GM23248 (cell line): Measurements from ENCODE around the gene C1QC. TPM values are rescaled to one million over a fixed set of nuclear protein-coding genes. Genes with fewer than 3 reads are reported as not detected.
A peak's percentile ranks its signal among the peaks of the same experiment; 100 is the strongest.

ENCODE experiments used
- DNase-seq: peaks from one replicate; pipeline ENCODE4 v3.0.0-alpha.2; 2015
- H2AFZ ChIP-seq: fragments of 200-600 bp; sonication (generic); 2 replicates; pipeline ENCODE4 v1.6.1; 2016; ENCODE audit warnings: antibody characterized with exemption
- H3F3A ChIP-seq: fragments of 200-600 bp; sonication (generic); 2 replicates; pipeline ENCODE4 v1.6.1; 2016; ENCODE audit warnings: mild to moderate bottlenecking, antibody characterized with exemption, mixed run types; ENCODE audit not compliant: insufficient read depth
- H3K27ac ChIP-seq: fragments of 200-600 bp; sonication (generic); 2 replicates; pipeline ENCODE4 v1.5.1; 2016; ENCODE audit warnings: mild to moderate bottlenecking
- H3K27me3 ChIP-seq: fragments of 200-600 bp; sonication (generic); replicated peaks from 2 replicates; pipeline ENCODE4 v1.6.1; 2016; ENCODE audit warnings: mild to moderate bottlenecking; ENCODE audit not compliant: insufficient read depth
- H3K36me3 ChIP-seq: fragments of 200-600 bp; sonication (generic); 2 replicates; pipeline ENCODE4 v1.6.1; 2016; ENCODE audit warnings: low read depth, mild to moderate bottlenecking
- H3K4me1 ChIP-seq: fragments of 200-600 bp; sonication (generic); 2 replicates; pipeline ENCODE4 v1.6.1; 2016; ENCODE audit warnings: mild to moderate bottlenecking; ENCODE audit not compliant: insufficient read depth
- H3K4me2 ChIP-seq: fragments of 200-600 bp; sonication (generic); one replicate; pipeline ENCODE4 v1.6.1; 2016; ENCODE audit warnings: mild to moderate bottlenecking; ENCODE audit not compliant: unreplicated experiment
- H3K4me3 ChIP-seq: fragments of 200-600 bp; sonication (generic); 2 replicates; pipeline ENCODE4 v1.5.1; 2016; ENCODE audit warnings: mild to moderate bottlenecking
- H3K79me2 ChIP-seq: fragments of 200-600 bp; sonication (generic); 2 replicates; pipeline ENCODE4 v1.6.1; 2016; ENCODE audit warnings: mild to moderate bottlenecking; ENCODE audit not compliant: insufficient read depth
- H3K9ac ChIP-seq: fragments of 200-600 bp; sonication (generic); 2 replicates; pipeline ENCODE4 v1.6.1; 2016; ENCODE audit warnings: mild to moderate bottlenecking
- H3K9me2 ChIP-seq: fragments of 200-600 bp; sonication (generic); 2 replicates; pipeline ENCODE4 v1.6.1; 2016; ENCODE audit warnings: mixed run types, mild to moderate bottlenecking, moderate library complexity; ENCODE audit not compliant: insufficient read depth
- H3K9me3 ChIP-seq: fragments of 200-600 bp; sonication (generic); one replicate; pipeline ENCODE4 v1.6.1; 2017; ENCODE audit warnings: low read depth
- H4K20me1 ChIP-seq: fragments of 200-600 bp; sonication (generic); 2 replicates; pipeline ENCODE4 v1.6.0; 2016; ENCODE audit not compliant: insufficient read depth
- EZH2 ChIP-seq: fragments of 200-600 bp; sonication (generic); IDR thresholded peaks from 2 replicates; pipeline ENCODE4 v1.6.1; 2018; ENCODE audit warnings: antibody characterized with exemption, mild to moderate bottlenecking; ENCODE audit not compliant: insufficient read depth, poor library complexity, severe bottlenecking
- EZH2phosphoT487 ChIP-seq: fragments of 200-600 bp; sonication (generic); IDR thresholded peaks from 2 replicates; pipeline ENCODE4 v1.6.1; 2018; ENCODE audit warnings: antibody characterized with exemption, moderate library complexity, mild to moderate bottlenecking, low read depth; ENCODE audit not compliant: insufficient read depth
- WGBS, 2 experiments: methylation state at CpG; one replicate each; pipeline ENCODE4 v1.1.6; 2015 to 2017; ENCODE audit warnings: low lambda C conversion rate in 2 of 2, low coverage in 1 of 2; ENCODE audit errors: missing lambda C conversion rate in 2 of 2; 5-methylcytosine and 5-hydroxymethylcytosine counted together
- in situ Hi-C: fragments of 300-500 bp; cut with MboI; formaldehyde crosslinking; loops from 2 replicates; pipeline ENCODE4 v1.15.0; 2020
- polyA plus RNA-seq: library from polyadenylated mRNA; unstranded; fragments of >200 nt; fragmentation: Nextera tagmentation; extraction: Ambion mirVana; gene quantifications from 2 replicates; pipeline ENCODE4 v1.2.1, GENCODE V29; 2016
- total RNA-seq: library from RNA; depleted of rRNA; stranded (reverse); fragments of >200 nt; shearing (Covaris generic); gene quantifications from 2 replicates; pipeline ENCODE4 v1.2.3, GENCODE V29; 2014

C1QC gene
- total and polyA plus RNA-seq, 2 experiments from 2014 or later, result not detected

DNA sequence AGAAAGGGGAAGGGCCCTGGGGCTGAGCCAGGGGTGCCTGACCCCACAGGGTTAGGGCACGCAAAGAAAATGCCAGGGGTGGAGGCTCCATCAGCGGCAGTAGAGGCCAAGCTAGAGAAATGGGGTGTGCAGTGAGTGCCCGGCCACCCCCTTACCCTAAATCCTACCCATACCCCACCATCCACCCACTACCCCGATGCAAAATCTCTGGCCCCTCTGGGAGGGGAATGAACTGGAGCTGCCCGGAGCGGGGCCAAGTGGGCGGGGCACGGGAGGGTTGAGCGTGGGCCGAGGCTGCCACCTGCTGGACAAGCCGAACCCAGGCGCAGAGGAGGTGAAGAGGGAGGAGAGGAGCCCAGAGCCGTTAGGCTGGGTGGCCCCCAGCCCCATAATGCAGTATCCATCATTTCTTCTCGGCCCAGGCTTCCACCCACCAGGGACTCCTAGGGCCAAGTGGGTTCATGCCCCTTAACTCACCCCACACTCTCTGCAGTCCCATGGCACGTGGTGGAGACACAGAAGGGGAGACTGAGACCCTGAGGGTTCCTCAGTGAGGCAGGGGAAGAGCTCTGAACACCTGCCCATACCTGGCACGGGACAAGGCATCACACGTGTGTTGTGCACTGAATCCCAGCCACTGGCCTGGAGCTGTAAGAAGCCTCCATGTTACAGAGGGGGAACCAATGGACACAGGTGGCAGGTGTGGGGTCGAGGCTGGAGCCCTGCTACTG is 1.4 kb upstream of the C1QC start:
- in situ Hi-C loops, result no loop called here
- Histone ChIP-seq H3K27me3 (peaks cover 8% of the 10 kb centered on the region), H4K20me1 (no peaks in the 10 kb centered on the region), H3K27ac (no peak overlapping the region), H3K9me2 (no peaks in the 10 kb centered on the region), H3K79me2 (no peaks in the 10 kb centered on the region), H3K4me3 (no peak overlapping the region), H3K4me2 (no peak overlapping the region), H3K36me3 (no peaks in the 10 kb centered on the region), H3K4me1 (no peaks in the 10 kb centered on the region), H2AFZ (no peak overlapping the region), H3F3A (0 out of 2 replicates have a peak, but pooled peaks cover 8% of the 10 kb centered on the region), H3K9ac (no peak overlapping the region), H3K9me3 (no peaks in the 10 kb centered on the region)
- no peak for TF ChIP-seq EZH2phosphoT487
- TF ChIP-seq EZH2, result no peak
- peak; percentile 80 for DNase-seq
- WGBS, 2 experiments, result 10 to 11% methylated on average over 10 to 18 of the region's 18 CpGs

DNA sequence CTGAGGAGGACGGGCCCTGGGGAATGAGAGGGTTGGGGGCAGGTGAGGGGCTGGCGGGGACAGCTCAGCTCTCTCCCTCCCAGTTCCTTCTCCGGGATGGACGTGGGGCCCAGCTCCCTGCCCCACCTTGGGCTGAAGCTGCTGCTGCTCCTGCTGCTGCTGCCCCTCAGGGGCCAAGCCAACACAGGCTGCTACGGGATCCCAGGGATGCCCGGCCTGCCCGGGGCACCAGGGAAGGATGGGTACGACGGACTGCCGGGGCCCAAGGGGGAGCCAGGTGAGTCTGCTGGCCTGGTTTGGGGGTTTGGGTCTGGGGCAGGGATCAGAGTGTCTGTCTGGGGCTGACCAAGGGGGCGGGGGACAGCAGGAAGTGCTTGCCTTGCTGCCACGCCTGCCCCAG is 495 bp downstream of the C1QC start:
- TF ChIP-seq EZH2, result no peak
- TF ChIP-seq EZH2phosphoT487, result no peak
- no peak for DNase-seq
- Histone ChIP-seq H3K4me2 (no peak overlapping the region), H3K9me3 (no peaks in the 10 kb centered on the region), H3K36me3 (no peaks in the 10 kb centered on the region), H2AFZ (no peak overlapping the region), H3K27ac (no peak overlapping the region), H4K20me1 (no peaks in the 10 kb centered on the region), H3F3A (0 out of 2 replicates have a peak, but pooled peaks cover 8% of the 10 kb centered on the region), H3K27me3 (peaks cover 12% of the 10 kb centered on the region), H3K9me2 (no peaks in the 10 kb centered on the region), H3K4me1 (no peaks in the 10 kb centered on the region), H3K9ac (no peak overlapping the region), H3K4me3 (no peak overlapping the region), H3K79me2 (no peaks in the 10 kb centered on the region)
- in situ Hi-C loops, result no loop called here
- WGBS, 2 experiments, result 50 to 65% methylated on average over 11 to 12 of the region's 12 CpGs

DNA sequence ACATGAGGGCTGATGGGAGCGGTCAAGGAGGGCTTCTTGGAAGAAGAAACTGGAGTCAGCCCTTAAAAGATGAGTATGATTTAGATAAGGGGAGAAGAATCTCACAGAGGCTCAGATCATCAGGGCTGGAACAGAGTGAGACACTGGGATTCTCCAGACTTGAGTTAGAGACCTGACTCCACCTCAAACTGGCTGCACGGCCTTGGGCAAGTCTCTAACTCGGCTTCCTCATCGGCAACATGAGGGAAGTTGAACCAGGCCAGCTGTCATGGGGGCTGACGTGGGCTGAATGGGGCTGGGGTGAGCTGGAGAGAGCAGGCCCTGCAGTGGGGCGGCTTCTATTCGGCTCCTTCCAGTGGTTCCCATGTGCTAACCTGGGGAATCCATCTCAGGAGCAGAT is 2.5 kb downstream of the C1QC start:
- no peak for DNase-seq
- TF ChIP-seq EZH2phosphoT487, result no peak
- TF ChIP-seq EZH2, result no peak
- no peaks in the 10 kb centered on the region for H3K9me2 ChIP-seq
- H2AFZ ChIP-seq, result no peak overlapping the region
- H3K9me3 ChIP-seq, result no peaks in the 10 kb centered on the region
- in situ Hi-C loops, result no loop called here
- H3K4me1 ChIP-seq, result no peaks in the 10 kb centered on the region
- H3K27me3 ChIP-seq, result peaks cover 12% of the 10 kb centered on the region
- H3F3A ChIP-seq, result 0 out of 2 replicates have a peak, but pooled peaks cover 8% of the 10 kb centered on the region
- no peak overlapping the region for H3K27ac ChIP-seq
- 82% methylated on average over 7 of the region's 7 CpGs for WGBS, 2 experiments
- H3K79me2 ChIP-seq, result no peaks in the 10 kb centered on the region
- no peak overlapping the region for H3K9ac ChIP-seq
- H3K36me3 ChIP-seq, result no peaks in the 10 kb centered on the region
- no peak overlapping the region for H3K4me3 ChIP-seq
- no peaks in the 10 kb centered on the region for H4K20me1 ChIP-seq
- no peak overlapping the region for H3K4me2 ChIP-seq

DNA sequence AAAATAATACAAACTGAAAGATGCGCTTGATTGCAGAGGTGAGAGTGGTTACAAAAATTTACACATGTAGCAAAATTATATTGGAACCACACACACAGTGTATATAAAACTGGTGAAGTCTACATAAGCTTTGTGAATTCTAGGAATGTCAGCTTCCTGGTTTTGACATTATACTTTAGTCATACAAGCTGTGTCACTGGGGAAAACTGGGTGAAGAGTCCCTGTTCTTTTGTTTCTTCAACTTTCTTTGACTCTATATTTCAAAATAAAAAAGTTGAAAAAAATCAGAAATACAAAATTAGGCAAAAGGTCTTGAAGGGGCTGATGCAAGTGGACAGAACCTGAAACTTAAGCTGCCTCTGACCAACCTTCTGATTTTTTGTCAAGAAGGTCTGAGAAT is 3.0 kb downstream of the C1QC start:
- no peaks in the 10 kb centered on the region for H3K9me2 ChIP-seq
- H3K36me3 ChIP-seq, result no peaks in the 10 kb centered on the region
- H3K27ac ChIP-seq, result no peak overlapping the region
- TF ChIP-seq EZH2phosphoT487, result no peak
- TF ChIP-seq EZH2, result no peak
- H3F3A ChIP-seq, result 0 out of 2 replicates have a peak, but pooled peaks cover 8% of the 10 kb centered on the region
- H3K4me2 ChIP-seq, result no peak overlapping the region
- H3K9ac ChIP-seq, result no peak overlapping the region
- H3K4me3 ChIP-seq, result no peak overlapping the region
- peaks cover 12% of the 10 kb centered on the region for H3K27me3 ChIP-seq
- peak; percentile 37 for DNase-seq
- 0 to 2% methylated on average over 1 of the region's 1 CpG for WGBS, 2 experiments
- in situ Hi-C loops, result no loop called here
- no peaks in the 10 kb centered on the region for H3K4me1 ChIP-seq
- no peaks in the 10 kb centered on the region for H3K9me3 ChIP-seq
- H3K79me2 ChIP-seq, result no peaks in the 10 kb centered on the region
- H4K20me1 ChIP-seq, result no peaks in the 10 kb centered on the region
- no peak overlapping the region for H2AFZ ChIP-seq
